ENCODE measurements around the gene OR2D3. TPM values are rescaled to one million over a fixed set of nuclear protein-coding genes. Genes with fewer than 3 reads are reported as not detected.

Gene OR2D3
- total RNA-seq, 2 experiments from 2014 or later: not detected

DNA sequence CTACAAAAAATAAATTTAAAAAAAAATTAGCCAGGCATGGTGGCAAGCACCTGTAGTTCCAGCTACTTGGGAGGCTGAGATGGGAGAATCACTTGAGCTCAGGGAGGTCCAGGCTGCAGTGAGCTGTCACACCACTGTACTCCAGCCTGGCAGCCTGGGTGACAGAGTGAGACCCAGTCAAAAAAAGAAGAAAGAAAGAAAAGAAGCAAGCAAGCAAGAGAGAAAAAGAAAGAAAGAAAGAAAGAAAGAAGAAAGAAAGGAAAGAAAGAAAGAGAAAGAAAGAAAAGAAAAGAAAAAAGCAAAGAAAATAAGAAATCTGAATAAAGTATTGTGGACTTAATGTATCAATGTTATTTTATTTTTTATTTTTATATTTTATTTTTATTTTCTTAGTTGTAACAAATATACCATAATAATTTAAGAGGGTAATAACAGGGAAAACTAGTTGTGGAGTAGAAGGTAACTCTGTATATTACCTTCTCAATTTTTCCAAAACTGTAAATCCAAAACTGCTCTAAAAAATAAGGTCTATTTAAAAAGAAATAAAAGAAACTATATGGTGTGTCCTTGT lies 4.3 kb downstream of the OR2D3 start:
- H3K9me3 ChIP-seq (ENCODE audit: low read length): no peaks in the 10 kb centered on the region
- H3K36me3 ChIP-seq (ENCODE audit: insufficient read depth, low read length): peaks cover 33% of the 10 kb centered on the region
- H2AFZ ChIP-seq (ENCODE audit: low read length): peak overlapping the region; percentile 81; the same call in 1 of the 2 replicates
- ChIA-PET POLR2A (interaction anchor here (0.6 to 5.3 kb wide), 3 partner anchors 12 to 186 kb away, joined by 3 to 43 read pairs (median 3); no protein-coding TSS in a partner anchor), CTCF (ENCODE audit: unreplicated experiment) (interaction anchor here (1.0 kb wide), 1 partner anchor 112 kb away, joined by 3 read pairs; no protein-coding TSS in a partner anchor)
- peaks cover 28% of the 10 kb centered on the region for H3K79me2 ChIP-seq (ENCODE audit: insufficient read depth, low read depth, low read length)
- intact Hi-C loops (cut with micrococcal nuclease; ENCODE audit: unreplicated experiment): loop anchor here (5.0 to 10.0 kb wide), 3 partner anchors 323 to 690 kb away; partner anchors contain the start of genes CNGA4, FHIP1B, ILK and RRP8
- H3K4me1 ChIP-seq (ENCODE audit: insufficient read depth, low read length, poor library complexity, severe bottlenecking): peaks cover 24% of the 10 kb centered on the region
- H3K9me2 ChIP-seq (ENCODE audit: insufficient read depth, low read length): no peaks in the 10 kb centered on the region
- H3K4me3 ChIP-seq (ENCODE audit: low read depth, low read length, poor library complexity, severe bottlenecking): peak overlapping the region; percentile 95
- H3K4me2 ChIP-seq (ENCODE audit: low read length): peak overlapping the region; percentile 90
- H3K27ac ChIP-seq (ENCODE audit: low read depth, low read length, poor library complexity, severe bottlenecking): peak overlapping the region; percentile 95
- DNase-seq (ENCODE audit: low spot score): no peak
- TF ChIP-seq, protein P1, sequence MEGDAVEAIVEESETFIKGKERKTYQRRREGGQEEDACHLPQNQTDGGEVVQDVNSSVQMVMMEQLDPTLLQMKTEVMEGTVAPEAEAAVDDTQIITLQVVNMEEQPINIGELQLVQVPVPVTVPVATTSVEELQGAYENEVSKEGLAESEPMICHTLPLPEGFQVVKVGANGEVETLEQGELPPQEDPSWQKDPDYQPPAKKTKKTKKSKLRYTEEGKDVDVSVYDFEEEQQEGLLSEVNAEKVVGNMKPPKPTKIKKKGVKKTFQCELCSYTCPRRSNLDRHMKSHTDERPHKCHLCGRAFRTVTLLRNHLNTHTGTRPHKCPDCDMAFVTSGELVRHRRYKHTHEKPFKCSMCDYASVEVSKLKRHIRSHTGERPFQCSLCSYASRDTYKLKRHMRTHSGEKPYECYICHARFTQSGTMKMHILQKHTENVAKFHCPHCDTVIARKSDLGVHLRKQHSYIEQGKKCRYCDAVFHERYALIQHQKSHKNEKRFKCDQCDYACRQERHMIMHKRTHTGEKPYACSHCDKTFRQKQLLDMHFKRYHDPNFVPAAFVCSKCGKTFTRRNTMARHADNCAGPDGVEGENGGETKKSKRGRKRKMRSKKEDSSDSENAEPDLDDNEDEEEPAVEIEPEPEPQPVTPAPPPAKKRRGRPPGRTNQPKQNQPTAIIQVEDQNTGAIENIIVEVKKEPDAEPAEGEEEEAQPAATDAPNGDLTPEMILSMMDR (conservative IDR thresholded peaks at IDR 0.05; ENCODE audit: low read length): no peak
- no peak for TF ChIP-seq EZH2phosphoT487 (IDR thresholded peaks at IDR 0.05; ENCODE audit: borderline replicate concordance, low read depth, low read length)
- H4K20me1 ChIP-seq (ENCODE audit: insufficient read depth, low read length): no peaks in the 10 kb centered on the region
- BruUV-seq (replicated peaks): no TSS peak

DNA sequence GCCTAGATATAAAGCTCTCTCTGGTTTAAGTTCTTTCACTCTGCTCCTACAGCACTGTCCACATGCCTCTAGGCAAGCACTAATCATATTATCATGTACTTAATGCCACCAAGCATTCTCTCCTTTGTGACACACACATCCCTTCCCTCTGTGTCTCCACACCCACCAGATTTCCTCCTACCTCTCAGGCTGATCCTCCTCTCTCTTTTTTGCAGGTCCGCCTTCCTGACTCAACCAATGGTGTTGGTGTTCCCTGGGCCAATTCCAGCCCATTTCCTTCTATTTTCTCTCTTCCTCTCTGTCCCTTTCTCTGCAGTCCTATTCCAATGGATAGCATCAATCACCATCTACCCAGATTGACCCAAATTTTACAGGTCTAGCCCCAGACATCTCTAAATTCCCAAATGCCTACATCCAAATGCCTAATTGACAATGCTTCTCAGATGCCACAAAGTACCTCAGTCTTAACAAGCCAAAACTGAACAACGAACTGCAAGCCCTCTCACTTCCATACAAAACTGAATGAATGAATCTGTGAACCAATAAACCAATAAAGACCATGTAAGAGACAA lies 4.9 kb downstream of the OR2D3 start:
- no peak for TF ChIP-seq EZH2phosphoT487 (IDR thresholded peaks at IDR 0.05; ENCODE audit: borderline replicate concordance, low read depth, low read length)
- TF ChIP-seq, protein P1 (conservative IDR thresholded peaks at IDR 0.05; ENCODE audit: low read length): no peak
- H4K20me1 ChIP-seq (ENCODE audit: insufficient read depth, low read length): no peaks in the 10 kb centered on the region
- H3K4me1 ChIP-seq (ENCODE audit: insufficient read depth, low read length, poor library complexity, severe bottlenecking): peaks cover 30% of the 10 kb centered on the region
- H3K4me3 ChIP-seq (ENCODE audit: low read depth, low read length, poor library complexity, severe bottlenecking): peak overlapping the region; percentile 95
- no peaks in the 10 kb centered on the region for H3K9me2 ChIP-seq (ENCODE audit: insufficient read depth, low read length)
- intact Hi-C loops (cut with micrococcal nuclease; ENCODE audit: unreplicated experiment): loop anchor here (2.0 to 10.0 kb wide), 4 partner anchors 243 to 691 kb away; partner anchors contain the start of genes CNGA4, FHIP1B, ILK and MRPL17
- POLR2A ChIA-PET: interaction anchor here (0.6 to 5.3 kb wide), 7 partner anchors 11 to 536 kb away, joined by 3 to 43 read pairs (median 3); partner anchors contain the start of gene SMPD1
- H3K36me3 ChIP-seq (ENCODE audit: insufficient read depth, low read length): peaks cover 39% of the 10 kb centered on the region
- BruUV-seq (replicated peaks): TSS peak; percentile 71
- H3K79me2 ChIP-seq (ENCODE audit: insufficient read depth, low read depth, low read length): peaks cover 34% of the 10 kb centered on the region
- peak overlapping the region; percentile 90 for H3K4me2 ChIP-seq (ENCODE audit: low read length)
- H3K27ac ChIP-seq (ENCODE audit: low read depth, low read length, poor library complexity, severe bottlenecking): peak overlapping the region; percentile 95
- H2AFZ ChIP-seq (ENCODE audit: low read length): peak overlapping the region; percentile 81
- no peaks in the 10 kb centered on the region for H3K9me3 ChIP-seq (ENCODE audit: low read length)
- CTCF ChIA-PET (ENCODE audit: unreplicated experiment): interaction anchor here (0.7 to 1.0 kb wide), 3 partner anchors 8 to 281 kb away, joined by 3 read pairs; no protein-coding TSS in a partner anchor
- DNase-seq (ENCODE audit: low spot score): peak; percentile 27

Measured in OCI-LY7 (cell line).